Measurements from ENCODE around the gene PJA2. TPM values are rescaled to one million over a fixed set of nuclear protein-coding genes. Genes with fewer than 3 reads are reported as not detected.

The PJA2 gene
- total RNA-seq, 4 donors from 2014 or later, result 74.5 to 120 (median 90.4) TPM

- no peak for TF ChIP-seq CTCF (IDR thresholded peaks at IDR 0.05)
- ATAC-seq (ENCODE audit: low FRiP score) (no peak), DNase-seq (ENCODE audit: low spot score) (no peak)
Measured at GRCh38 chr5:109373932-109374331, 35.8 kb downstream of the PJA2 start.

GRCh38 chr5:109370343-109370742 is 39.4 kb downstream of the PJA2 start:
- ATAC-seq (ENCODE audit: low FRiP score) (no peak), DNase-seq (ENCODE audit: low spot score) (no peak)
- TF ChIP-seq CTCF (IDR thresholded peaks at IDR 0.05), result no peak

GRCh38 chr5:109365653-109366052 is 44.1 kb downstream of the PJA2 start:
- DNase-seq (ENCODE audit: low spot score) (no peak), ATAC-seq (ENCODE audit: low FRiP score) (no peak)
- TF ChIP-seq CTCF (IDR thresholded peaks at IDR 0.05), result no peak

- TF ChIP-seq CTCF (IDR thresholded peaks at IDR 0.05), result no peak
- ATAC-seq (ENCODE audit: low FRiP score), result no peak
- DNase-seq (ENCODE audit: low spot score), result no peak
Measured at GRCh38 chr5:109364977-109365376, 44.8 kb downstream of the PJA2 start.

GRCh38 chr5:109359642-109360041 is 50.1 kb downstream of the PJA2 start:
- no peak for DNase-seq (ENCODE audit: low spot score)
- ATAC-seq (ENCODE audit: low FRiP score), result no peak
- TF ChIP-seq CTCF (IDR thresholded peaks at IDR 0.05), result no peak

- DNase-seq (ENCODE audit: low spot score), result no peak
- TF ChIP-seq CTCF (IDR thresholded peaks at IDR 0.05), result no peak
- ATAC-seq (ENCODE audit: low FRiP score), result no peak
Measured at GRCh38 chr5:109357807-109358206, 52.0 kb downstream of the PJA2 start.

GRCh38 chr5:109354761-109355160 is 55.0 kb downstream of the PJA2 start:
- no peak for DNase-seq (ENCODE audit: low spot score)
- TF ChIP-seq CTCF (IDR thresholded peaks at IDR 0.05), result no peak
- ATAC-seq (ENCODE audit: low FRiP score), result no peak

Measured in omental fat pad (tissue), 4 donors.